GM19023 (cell line): ENCODE measurements around the gene ANKRD36B.
A peak's percentile ranks its signal among the peaks of the same experiment; 100 is the strongest.
"Not testable (repeated sequence)": the region's sequence is repeated elsewhere in the genome, so short reads cannot be mapped to it uniquely, and the experiment has no call there.

ENCODE experiments used
- ATAC-seq: cut with Tn5 transposase; IDR thresholded peaks from one replicate; pipeline ENCODE4 v1.9.1; 2021; ENCODE audit warnings: mild to moderate bottlenecking, moderate library complexity; ENCODE audit not compliant: unreplicated experiment

Gene ANKRD36B

GRCh38 chr2:97589598-97590510 is at the start of gene ANKRD36B:
Gene ANKRD36B (minus strand): TSS chr2:97589877. CDS start chr2:97589685, 192 bp downstream.
- peak; percentile 79 for ATAC-seq

DNA sequence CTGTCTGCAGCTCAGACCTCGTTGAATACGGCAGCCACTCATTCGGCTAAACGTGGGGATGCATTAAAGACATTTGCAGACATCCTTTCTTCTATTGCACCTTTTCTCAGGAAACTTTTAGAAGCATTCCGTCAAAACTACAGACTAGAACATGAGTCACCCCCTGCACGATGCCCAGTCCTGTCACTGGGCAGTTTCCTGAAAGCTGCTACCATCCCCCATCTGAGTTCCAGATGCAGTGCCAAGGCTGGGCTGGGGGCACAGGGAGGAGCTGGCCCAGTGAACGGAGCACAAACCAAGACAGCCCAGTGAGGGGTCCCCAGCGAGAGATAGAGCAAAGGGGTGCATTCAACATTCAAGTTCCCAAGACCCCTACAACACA is 36.4 kb upstream of the ANKRD36B start:
- not testable (repeated sequence) for ATAC-seq

DNA sequence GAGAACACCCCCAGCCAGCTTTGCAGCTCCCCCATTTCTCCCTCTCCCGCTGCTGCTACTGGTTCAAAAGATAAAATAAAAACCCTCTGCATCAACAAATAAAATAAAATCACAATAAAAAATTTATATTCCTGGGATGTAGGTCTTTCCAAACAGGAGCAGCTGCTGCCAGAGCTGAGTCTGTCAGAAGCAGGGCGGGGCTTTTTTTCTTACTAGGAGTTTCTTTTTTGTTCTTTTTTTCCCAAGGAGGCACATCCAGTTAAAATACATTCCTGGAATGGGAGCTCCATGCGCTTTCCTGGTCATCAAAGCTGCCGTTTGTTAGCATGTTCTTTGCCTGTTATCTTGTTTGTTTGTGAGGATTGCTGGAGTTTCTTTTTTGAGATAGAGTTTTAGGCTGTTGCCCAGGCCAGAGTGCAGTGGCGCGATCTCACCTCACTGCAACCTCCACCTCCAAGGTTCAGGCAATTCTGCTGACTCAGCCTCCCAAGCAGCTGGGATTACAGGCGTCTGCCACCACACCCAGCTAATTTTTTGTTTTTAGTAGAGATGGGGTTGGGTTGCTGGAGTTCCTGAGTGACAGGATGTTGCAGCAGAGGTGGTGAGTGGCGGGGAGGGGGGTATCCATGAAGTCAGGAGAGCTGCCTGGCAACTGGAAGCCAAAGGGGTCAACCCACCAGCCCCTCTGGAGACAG is 35.8 kb upstream of the ANKRD36B start:
- ATAC-seq = not testable (repeated sequence)

DNA sequence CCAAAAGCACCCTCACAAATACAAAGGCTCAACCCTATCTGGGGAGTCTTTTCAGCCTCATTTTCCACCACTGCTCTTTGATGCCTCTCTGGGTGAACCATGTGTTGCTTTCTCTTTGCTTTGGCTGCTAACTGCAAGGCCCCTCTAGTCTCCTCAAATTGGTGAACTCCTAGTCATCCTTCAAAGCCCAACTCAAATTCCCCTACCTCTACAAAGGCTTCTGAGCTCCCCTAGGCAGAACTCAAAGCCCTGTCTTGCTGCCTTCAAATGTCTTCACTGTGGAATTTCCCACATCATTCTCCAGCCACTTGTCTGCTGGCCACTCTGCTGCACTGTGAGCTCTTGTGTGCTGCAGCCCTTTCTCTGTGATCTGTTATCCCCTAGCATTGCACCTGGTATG is 33.3 kb upstream of the ANKRD36B start:
- ATAC-seq = not testable (repeated sequence)

DNA sequence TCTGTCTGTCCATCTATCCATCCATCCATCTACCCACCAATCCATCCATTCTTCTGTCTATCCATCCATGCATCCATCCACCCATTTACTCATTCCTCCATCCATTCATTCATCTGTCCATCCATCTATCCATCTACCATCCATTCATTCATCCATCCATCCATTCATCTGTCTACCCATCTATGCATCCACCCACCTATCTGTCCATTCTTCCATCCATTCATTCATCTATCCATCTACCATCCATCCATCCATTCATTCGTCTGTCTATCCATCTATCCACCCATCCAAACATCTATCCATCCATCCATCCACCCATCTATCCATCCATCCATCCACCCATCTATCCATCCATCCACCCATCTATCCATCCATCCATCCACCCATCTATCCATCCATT is 30.8 kb upstream of the ANKRD36B start:
- ATAC-seq = not testable (repeated sequence)

GRCh38 chr2:97618939-97619827 is 29.5 kb upstream of the ANKRD36B start:
- ATAC-seq = not testable (repeated sequence)

GRCh38 chr2:97617911-97618310 is 28.2 kb upstream of the ANKRD36B start:
- no peak for ATAC-seq

- ATAC-seq = not testable (repeated sequence)
Observed at GRCh38 chr2:97615746-97616145, 26.1 kb upstream of the ANKRD36B start.

- ATAC-seq = not testable (repeated sequence)
Observed at GRCh38 chr2:97611895-97612294, 22.2 kb upstream of the ANKRD36B start.

DNA sequence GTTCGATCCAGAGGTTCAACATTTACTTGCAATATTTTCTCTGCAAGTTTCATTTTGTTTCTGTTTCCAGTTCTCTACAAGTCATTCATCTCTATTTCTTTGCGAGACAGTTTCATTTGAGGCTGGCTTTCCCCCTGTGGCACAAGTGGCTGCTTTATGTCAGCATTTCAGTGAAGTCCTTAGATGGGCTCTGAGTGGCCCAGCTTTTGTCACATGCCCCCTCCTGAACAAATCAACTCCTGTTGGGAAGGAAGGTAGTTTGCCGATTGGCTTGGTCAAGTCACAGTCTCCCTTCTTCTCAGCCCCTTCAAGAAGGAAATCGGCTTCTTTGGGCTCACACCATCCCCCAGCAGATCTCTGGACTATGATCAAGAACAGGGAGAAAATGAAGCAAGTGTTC is 19.1 kb upstream of the ANKRD36B start:
- ATAC-seq = not testable (repeated sequence)

- not testable (repeated sequence) for ATAC-seq
Observed at GRCh38 chr2:97605524-97606339, 16.1 kb upstream of the ANKRD36B start.

GRCh38 chr2:97605109-97605508 is 15.4 kb upstream of the ANKRD36B start:
- not testable (repeated sequence) for ATAC-seq

GRCh38 chr2:97601537-97601936 is 11.9 kb upstream of the ANKRD36B start:
- ATAC-seq = not testable (repeated sequence)

- not testable (repeated sequence) for ATAC-seq
Observed at GRCh38 chr2:97596180-97596579, 6.5 kb upstream of the ANKRD36B start.

DNA sequence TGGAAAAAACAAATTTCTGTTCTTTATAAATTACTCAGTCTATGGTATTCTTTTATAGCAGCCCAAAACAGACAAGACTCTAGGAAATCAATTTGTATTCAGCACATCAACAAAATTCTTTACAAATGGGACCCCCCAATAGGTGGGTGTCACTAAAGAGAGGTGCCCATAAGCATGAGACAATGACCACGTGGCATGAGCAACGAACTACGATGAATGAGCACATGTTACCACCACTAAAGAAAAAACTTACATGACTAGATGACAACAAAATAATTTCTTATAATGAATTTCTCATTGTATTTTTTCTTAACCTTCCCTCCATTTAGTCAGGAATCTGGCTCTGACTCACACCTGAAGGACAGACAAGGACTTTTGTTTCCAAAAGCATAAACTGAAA is 3.8 kb upstream of the ANKRD36B start:
- not testable (repeated sequence) for ATAC-seq

- peak; percentile 45 for ATAC-seq
Observed at GRCh38 chr2:97590515-97591394, 1.1 kb upstream of the ANKRD36B start.

DNA sequence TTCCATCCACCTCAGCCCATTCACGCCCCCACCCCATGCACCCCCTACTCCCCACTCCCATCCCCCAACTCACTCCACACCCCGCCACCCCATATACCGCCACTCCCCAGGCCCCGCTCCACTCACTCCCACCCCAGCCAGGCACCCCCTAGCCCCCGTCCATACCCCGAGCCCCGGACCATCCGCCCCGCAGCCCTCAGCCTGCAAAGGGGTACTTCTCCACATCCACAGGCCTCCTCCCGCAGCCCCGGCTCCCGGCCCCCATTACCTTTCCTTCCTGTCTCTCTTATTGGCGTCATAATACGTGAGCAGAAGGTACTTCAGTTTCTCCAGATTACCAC is 450 bp downstream of the ANKRD36B start:
- peak; percentile 34 for ATAC-seq

DNA sequence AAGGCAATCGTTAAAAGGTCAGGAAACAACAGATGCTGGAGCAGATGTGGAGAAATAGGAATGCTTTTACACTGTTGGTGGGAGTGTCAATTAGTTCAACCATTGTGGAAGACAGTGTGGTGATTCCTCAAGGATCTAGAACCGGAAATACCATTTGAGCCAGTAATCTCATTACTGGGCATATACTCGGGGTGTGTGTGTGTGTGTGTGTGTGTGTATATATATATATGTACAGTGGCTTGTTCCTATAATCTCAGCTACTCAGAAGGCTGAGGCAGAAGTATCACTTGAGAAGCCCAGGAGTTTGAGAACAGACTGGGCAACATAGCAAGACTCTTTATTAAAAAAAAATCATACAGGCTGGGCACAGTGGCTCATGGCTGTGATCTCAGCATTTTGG is 24.0 kb downstream of the ANKRD36B start:
- ATAC-seq = not testable (repeated sequence)

- not testable (repeated sequence) for ATAC-seq
Observed at GRCh38 chr2:97552406-97552805, 37.3 kb downstream of the ANKRD36B start.
